NT2/D1 (cell line): ENCODE results near the gene CDC6.
A peak's percentile ranks its signal among the peaks of the same experiment; 100 is the strongest.

ENCODE experiments used
- DNase-seq: peaks from one replicate; pipeline ENCODE4 v3.0.0-alpha.2; 2011; ENCODE audit warnings: low read depth, low spot score
- H3K27me3 ChIP-seq: 2 replicates; pipeline ENCODE4 v1.6.0; 2011; ENCODE audit warnings: mild to moderate bottlenecking; ENCODE audit not compliant: insufficient read length, insufficient read depth
- H3K36me3 ChIP-seq: 2 replicates; pipeline ENCODE4 v1.6.1; 2011; ENCODE audit warnings: mild to moderate bottlenecking, low read length, mixed read lengths; ENCODE audit not compliant: insufficient read depth, insufficient read length
- H3K4me1 ChIP-seq: 2 replicates; pipeline ENCODE4 v1.5.1; 2011; ENCODE audit not compliant: insufficient read depth, insufficient read length
- H3K4me3 ChIP-seq: 2 replicates; pipeline ENCODE4 v1.5.1; 2011; ENCODE audit warnings: low read depth; ENCODE audit not compliant: insufficient read length
- H3K9ac ChIP-seq: 2 replicates; pipeline ENCODE4 v1.6.0; 2011; ENCODE audit warnings: low read depth; ENCODE audit not compliant: insufficient read length
- H3K9me3 ChIP-seq: 2 replicates; pipeline ENCODE4 v1.5.1; 2011; ENCODE audit warnings: mild to moderate bottlenecking, low read length; ENCODE audit not compliant: insufficient read depth
- SUZ12 ChIP-seq: IDR thresholded peaks from 2 replicates; pipeline ENCODE4 v1.6.1; 2011; ENCODE audit not compliant: insufficient read length, insufficient read depth; ENCODE audit errors: extremely low read depth
- YY1 ChIP-seq: IDR thresholded peaks from 2 replicates; pipeline ENCODE4 v1.6.1; 2011; ENCODE audit not compliant: insufficient read length, insufficient read depth
- ZNF274 ChIP-seq: IDR thresholded peaks from 2 replicates; pipeline ENCODE4 v1.6.1; 2011; ENCODE audit warnings: mild to moderate bottlenecking, low read depth, low read length

CDC6 gene

DNA sequence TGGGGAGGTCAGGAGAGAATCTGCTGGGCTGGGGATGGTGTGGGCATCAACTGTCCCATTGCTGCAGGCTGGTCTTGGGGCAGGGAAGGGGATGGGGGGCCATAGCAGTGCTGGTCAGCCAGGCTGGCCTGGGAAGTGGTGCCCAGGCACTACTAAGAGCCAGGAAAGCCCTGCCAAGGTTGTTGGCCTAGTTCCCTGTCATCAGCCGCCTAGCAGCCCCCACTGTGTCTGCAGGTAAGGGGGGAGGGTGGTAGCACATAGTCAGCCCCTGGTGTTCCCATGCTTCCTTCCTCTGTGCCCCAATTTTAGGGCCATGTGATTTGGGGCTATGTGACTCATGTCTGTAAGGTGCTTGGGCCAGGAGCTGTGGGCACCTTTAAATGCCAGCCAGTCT, 59.1 kb downstream of the CDC6 start:
- Histone ChIP-seq H3K36me3 (peaks cover 40% of the 10 kb centered on the region), H3K9ac (peak overlapping the region; percentile 33), H3K4me1 (peaks cover 63% of the 10 kb centered on the region), H3K9me3 (no peaks in the 10 kb centered on the region), H3K27me3 (peaks cover 52% of the 10 kb centered on the region), H3K4me3 (peak overlapping the region; percentile 9)
- no peak for DNase-seq
- TF ChIP-seq SUZ12 (no peak), YY1 (no peak), ZNF274 (no peak)

DNA sequence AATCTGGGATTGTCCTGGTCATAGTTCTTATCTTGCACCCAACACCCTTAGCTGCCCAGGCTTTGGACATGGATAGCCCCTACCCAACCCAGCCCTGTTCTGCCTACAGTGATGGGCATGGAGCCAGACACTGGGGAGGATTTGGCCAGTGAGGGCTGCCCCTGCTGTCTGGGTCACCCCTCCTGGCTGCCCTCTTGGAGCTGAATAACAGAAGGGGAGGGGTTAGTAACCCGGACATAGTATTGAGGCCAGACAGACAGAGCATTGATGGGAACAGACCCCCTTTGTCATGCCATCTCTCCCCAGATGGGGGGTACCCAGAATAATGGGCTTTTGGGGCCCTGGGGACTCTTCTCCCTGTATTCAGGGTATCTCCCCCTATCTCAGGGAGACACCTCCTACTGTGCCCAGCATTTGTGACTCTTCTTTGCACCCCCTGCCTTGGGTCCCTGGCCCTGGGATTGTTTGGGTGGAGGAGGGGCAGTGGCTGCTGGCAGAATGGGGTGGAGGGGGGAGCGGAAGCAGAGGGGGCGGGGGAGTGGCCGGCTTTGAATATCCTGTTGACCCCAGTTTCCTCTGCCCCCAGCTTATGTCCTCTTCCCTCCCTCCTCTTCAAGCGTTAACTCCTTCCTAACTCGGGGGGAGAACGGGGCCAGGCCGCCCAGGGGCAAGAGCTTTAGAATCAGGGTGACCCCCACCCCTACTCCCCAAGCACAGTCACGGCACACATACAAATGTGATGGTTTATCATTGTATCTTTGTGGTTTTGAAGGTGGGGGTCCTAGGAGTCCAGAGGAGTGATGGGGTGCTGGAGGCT, 59.8 kb downstream of the CDC6 start:
- H3K36me3 ChIP-seq: peaks cover 48% of the 10 kb centered on the region

DNA sequence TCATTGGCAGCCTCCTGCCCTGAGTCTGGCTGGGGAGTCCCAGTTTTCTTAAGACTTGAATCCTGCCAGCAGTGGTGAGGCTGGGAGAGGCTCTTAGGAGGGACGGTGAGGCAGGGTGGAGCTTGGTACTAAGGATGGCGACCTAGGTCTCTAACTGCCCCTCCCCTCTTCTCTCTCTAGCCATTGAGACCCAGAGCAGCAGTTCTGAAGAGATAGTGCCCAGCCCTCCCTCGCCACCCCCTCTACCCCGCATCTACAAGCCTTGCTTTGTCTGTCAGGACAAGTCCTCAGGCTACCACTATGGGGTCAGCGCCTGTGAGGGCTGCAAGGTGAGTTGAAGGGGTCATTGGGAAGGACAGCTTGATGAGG, 60.4 kb downstream of the CDC6 start:
- Histone ChIP-seq H3K9ac (no peak overlapping the region), H3K36me3 (peaks cover 51% of the 10 kb centered on the region), H3K4me1 (peaks cover 57% of the 10 kb centered on the region), H3K9me3 (no peaks in the 10 kb centered on the region), H3K4me3 (no peak overlapping the region), H3K27me3 (peaks cover 44% of the 10 kb centered on the region)
- DNase-seq: no peak
- TF ChIP-seq SUZ12 (no peak), YY1 (no peak), ZNF274 (no peak)

More for the DNA sequence above, 59.8 kb downstream of the CDC6 start:
- TF ChIP-seq ZNF274 (no peak), YY1 (no peak)
- no peak overlapping the region for H3K4me3 ChIP-seq
- no peak for DNase-seq
- no peaks in the 10 kb centered on the region for H3K9me3 ChIP-seq
- peaks cover 50% of the 10 kb centered on the region for H3K27me3 ChIP-seq
- H3K9ac ChIP-seq: no peak overlapping the region
- H3K4me1 ChIP-seq: peaks cover 63% of the 10 kb centered on the region

DNA sequence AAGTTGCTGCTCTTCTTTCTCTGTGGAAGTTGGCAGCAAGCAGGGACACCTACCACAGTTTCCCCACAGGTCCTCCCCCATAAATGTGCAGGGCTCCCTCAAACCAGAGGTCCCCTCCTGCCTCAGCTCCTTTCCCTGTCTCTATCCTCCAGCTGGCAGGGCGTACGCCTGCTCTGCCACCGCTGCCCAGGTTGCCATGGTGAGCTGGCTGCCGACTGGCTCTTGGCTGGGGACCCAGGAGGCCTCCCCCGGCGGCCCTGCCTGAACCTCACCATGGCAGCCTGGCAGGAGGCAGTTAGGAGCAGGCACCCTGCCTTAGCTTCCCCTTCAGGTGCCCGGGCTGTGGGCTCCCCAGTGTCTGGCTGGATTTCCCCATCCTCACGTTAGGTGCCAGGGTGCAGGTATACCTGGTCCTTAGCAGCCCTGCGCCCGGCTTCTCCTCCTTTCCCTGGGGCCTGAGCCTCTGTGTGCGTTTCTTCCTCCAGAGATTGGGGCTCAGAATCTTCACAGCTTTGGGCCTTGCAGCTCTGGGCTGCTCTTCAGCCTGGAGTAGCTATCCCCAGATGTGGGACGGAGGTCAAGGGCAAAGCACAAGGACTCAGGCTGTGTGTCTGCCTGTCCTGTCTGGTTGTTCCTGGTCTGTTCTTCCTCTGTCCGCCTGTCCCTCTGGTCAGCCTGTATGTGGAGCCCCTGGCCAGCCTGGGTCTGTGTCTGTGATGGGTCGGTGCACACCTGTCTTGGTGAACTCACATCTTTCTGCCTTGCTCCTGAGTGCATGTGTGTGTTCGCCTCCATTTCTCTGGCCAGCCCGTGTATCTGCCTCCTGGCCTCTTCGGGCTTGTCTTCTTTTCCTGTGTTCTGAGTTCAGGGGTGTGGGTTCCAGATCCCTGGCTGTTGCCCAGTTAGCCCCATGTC, 61.1 kb downstream of the CDC6 start:
- no peak for TF ChIP-seq ZNF274
- no peak for TF ChIP-seq SUZ12
- TF ChIP-seq YY1: no peak
- peaks cover 56% of the 10 kb centered on the region for H3K36me3 ChIP-seq
- no peak overlapping the region for H3K4me3 ChIP-seq
- DNase-seq: no peak
- peaks cover 54% of the 10 kb centered on the region for H3K4me1 ChIP-seq
- H3K27me3 ChIP-seq: peaks cover 37% of the 10 kb centered on the region
- no peaks in the 10 kb centered on the region for H3K9me3 ChIP-seq
- H3K9ac ChIP-seq: no peak overlapping the region

DNA sequence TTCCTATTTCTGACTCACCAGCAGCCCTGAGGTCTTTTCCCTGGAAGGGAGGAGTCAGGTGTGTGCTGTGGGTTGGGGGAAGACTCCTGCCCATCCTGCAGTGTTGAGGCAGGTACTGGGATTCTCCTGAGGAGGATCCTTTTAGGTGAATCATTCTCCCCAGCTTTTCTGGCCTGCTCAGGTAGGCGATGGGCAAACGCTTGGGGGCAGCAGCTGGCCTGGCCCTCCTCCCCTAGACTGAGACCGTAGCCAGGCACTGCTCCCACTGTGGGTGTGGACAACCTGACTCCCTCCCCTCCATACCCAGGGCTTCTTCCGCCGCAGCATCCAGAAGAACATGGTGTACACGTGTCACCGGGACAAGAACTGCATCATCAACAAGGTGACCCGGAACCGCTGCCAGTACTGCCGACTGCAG, 61.8 kb downstream of the CDC6 start:
- no peak overlapping the region for H3K4me3 ChIP-seq
- TF ChIP-seq ZNF274: no peak
- no peak for TF ChIP-seq YY1
- no peak for TF ChIP-seq SUZ12
- H3K9ac ChIP-seq: no peak overlapping the region
- H3K9me3 ChIP-seq: no peaks in the 10 kb centered on the region
- H3K36me3 ChIP-seq: peaks cover 62% of the 10 kb centered on the region
- no peak for DNase-seq
- peaks cover 30% of the 10 kb centered on the region for H3K27me3 ChIP-seq
- H3K4me1 ChIP-seq: peaks cover 48% of the 10 kb centered on the region

DNA sequence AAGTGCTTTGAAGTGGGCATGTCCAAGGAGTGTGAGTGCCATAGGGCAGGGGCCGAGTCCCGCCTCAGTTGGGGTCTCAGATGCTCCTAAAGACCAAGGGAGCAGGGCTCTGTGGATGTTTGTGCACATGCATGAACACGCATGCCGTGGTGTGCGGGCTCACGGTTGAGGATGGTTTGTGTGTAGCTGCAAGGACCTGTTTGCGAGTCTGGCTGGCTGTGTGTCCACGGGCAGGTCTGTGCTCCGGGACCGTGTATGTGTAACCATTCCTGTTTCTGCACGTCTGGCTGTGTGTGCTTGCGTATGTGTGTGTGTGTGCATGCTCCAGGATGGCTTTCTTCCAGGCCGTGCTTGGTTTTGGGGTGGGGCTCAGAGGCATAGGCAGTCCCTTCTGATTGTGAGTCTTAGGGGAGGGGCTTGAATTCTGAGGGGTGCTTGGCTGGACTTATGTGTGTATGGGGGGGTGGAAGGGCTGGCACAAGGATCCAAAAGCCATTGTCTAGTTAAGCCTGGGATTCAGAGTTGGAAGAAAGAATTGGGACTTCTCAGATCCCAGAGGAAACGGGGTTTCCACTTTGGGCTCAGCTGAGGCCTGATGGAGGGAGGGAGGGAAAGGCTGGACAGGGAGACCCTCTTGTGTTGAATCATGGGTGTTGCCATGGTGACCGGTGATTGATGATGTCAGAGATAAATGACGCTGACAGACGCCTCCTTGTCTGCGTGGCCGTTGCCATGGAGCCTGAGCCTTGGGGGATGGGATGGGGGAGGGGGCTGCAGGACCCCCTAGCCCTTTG, 62.4 kb downstream of the CDC6 start:
- H3K4me3 ChIP-seq: no peak overlapping the region
- TF ChIP-seq SUZ12 (no peak), ZNF274 (no peak), YY1 (no peak)
- no peak overlapping the region for H3K9ac ChIP-seq
- peaks cover 68% of the 10 kb centered on the region for H3K36me3 ChIP-seq
- DNase-seq: no peak
- peaks cover 42% of the 10 kb centered on the region for H3K4me1 ChIP-seq
- peaks cover 24% of the 10 kb centered on the region for H3K27me3 ChIP-seq
- H3K9me3 ChIP-seq: no peaks in the 10 kb centered on the region
